DMS79 (cell line): ENCODE data around the gene MORC2.

Experiments
- DNase-seq: peaks from one replicate; lab custom pipeline; 2025; lab: John Stamatoyannopoulos, UW

The MORC2 gene

GRCh38 chr22:30949934-30950660 lies 18.5 kb downstream of the MORC2 start:
- no peak for DNase-seq

GRCh38 chr22:30948930-30949342 lies 19.6 kb downstream of the MORC2 start:
- DNase-seq, result no peak

DNA sequence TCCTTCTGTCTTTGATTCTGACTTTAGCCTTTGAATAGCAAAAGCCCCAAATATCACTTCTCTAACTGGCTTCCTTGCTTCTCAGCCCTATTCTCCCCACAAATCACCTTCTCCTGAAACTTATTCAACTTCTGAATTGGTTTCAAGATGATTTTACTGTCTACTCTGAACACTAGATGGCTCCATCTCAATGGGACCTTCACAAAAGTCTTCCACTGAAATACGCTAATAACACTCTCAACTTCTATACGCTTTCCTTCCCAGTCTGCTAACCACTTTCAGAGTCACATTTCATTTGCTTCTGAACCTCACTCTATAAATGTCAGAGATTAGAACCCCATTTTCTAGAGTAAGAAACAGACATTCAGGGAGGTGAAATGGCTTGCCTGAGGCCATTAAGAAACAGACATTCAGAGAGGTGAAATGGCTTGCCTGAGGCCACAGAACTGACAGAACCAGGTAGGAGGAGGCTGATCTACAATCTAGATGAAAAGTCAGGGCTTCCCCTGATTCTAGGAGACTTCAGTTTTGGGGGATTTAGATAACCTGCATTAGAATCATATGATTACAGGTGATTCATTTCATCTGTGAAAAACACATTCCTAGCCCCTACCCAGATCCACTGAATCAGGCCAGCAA lies 20.6 kb downstream of the MORC2 start:
- peak; percentile 7 for DNase-seq

DNA sequence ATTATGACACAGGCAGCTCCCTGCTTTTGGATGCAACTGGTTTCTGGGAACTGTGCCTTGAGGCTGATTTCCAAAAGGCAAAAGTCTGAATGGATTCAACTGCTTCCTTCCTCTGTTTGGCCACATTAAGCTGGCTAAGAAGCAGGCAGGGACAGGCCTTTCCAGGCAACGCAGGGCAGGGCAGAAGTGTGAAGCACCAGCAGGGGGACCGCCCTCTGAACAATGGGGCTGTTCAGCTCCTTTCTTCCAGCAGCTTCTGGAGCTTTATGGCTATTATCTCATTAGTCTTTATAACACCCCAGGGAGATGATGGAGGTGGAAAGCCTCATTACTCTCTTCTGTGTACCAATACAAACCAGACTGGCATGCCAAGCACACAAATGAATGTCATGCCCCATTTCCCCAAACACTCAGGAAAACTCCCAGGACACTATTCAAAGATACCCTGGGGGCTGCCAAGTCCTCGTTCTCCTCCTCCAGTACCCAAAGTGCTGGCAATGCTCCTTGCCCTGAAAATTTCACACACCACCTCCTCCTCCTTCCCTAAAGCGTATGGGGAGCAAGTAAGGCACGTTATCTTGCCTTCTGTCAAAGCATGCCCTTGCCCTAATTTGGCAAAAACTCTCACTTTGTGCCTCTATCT lies 21.3 kb downstream of the MORC2 start:
- DNase-seq, result peak; percentile 93

DNA sequence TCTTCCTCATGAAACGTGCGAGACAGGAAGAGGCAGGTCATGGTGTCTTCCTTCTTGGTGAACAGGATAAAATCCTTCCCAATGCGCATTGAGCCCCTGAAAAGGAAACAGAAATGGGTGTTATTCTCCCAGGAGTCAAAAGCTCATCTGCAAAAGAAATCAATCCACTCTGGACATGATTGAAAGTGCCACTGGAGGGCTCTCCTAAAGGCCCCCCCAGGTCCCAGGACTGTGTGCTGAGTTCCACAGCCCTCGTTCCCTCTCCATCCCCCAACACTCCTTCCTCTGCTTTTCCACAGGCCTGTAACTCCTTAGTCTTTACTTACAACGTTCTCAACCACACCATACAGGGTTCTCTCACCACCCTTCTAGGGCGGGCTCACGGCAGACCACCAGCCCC lies 22.2 kb downstream of the MORC2 start:
- DNase-seq, result no peak

DNA sequence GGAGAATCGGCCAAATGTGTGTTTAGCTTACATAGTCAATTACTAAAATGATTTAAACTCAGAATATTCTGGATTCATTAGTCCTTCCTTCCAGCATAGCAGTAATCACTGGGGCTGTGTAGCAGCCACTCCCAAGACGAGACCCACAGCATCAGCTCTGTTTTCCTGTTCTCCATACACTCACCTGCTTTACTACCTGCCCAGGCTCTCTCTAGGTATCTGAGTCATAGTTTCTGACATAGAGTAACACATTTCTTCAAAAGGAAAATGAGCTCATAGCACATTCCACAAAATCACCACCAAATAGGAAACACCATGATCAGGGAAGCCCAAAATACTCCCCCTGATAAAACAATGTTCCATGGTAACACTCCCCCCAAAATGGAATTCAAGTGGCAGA lies 22.9 kb downstream of the MORC2 start:
- no peak for DNase-seq

DNA sequence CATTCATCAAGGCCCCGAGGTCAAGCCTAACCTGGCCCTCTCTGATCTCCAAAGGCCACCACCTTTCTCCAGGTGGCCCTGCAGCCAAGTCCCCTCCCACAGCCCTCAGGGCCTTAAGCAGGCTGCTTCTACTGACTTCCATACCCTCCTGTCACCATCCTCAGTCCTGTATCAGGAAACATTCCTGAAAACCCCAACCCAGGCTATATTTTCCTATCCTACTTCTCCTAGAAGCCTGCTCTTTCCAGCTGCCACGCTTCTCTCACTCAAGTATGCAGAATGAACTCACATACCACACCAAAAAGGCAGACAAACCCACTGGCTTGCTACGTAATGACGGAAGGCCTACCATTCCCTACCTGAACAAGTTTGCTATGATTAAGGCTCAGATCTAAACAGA lies 23.6 kb downstream of the MORC2 start:
- no peak for DNase-seq

DNA sequence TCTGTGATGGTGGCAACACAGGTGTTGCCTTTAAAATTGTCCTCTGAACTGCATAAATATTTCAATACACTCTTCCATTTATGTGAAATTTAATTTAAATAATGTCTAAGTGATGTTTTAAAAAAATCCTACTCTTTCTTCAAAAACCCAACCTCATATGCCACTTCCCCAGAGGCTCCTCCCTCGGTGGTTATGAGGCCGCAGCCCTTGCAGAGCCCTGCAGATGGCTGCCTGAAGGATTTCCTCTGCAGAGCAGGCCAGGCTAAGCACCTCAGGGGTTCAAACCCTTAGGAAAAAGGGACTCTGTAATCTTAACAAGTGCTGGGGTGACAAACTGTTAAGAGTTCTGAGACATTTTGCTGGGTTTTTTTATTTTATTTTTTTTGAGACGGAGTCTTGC lies 25.2 kb downstream of the MORC2 start:
- DNase-seq, result no peak

DNA sequence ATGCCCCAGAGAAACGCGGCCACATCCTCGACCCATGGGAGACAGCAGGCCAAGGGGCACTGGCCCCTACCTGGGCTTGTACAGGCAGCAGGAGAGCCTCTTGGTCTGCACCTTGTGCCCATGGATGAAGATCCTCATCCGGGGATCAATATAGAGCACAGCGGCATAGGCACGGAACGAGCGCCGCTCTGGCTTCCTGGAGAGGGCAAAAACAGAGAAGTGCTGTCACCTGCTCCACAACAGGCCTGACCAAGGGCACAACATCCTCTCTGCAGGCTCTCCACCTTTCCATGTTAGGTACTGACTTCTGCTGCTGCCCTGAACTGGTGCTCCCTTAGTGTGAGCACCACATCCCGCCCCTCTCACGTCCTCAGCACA lies 27.2 kb downstream of the MORC2 start:
- no peak for DNase-seq

GRCh38 chr22:30940685-30941362 lies 27.8 kb downstream of the MORC2 start:
- no peak for DNase-seq

- DNase-seq, result no peak
These were observed 34.5 kb downstream of the MORC2 start for GRCh38 chr22:30934053-30934452.

DNA sequence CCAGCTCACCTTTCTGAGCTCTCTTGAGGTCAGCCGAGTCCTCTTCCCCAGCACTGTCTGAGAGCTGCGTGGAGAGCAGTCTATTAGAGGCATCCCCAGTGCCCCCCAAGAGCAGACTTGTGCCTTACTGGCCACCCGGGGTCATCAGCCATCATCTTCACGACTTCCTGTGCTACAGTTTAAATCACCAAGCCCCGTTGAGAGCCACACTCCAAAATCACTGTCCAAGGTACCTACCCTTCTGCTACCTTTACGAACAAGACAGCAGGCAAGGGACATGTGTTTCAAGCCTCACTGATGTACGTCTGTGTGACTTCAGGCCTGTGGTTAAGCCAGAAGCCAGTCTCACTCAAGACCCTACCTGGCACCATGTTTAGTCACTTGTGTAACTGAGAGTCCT lies 35.1 kb downstream of the MORC2 start:
- no peak for DNase-seq

DNA sequence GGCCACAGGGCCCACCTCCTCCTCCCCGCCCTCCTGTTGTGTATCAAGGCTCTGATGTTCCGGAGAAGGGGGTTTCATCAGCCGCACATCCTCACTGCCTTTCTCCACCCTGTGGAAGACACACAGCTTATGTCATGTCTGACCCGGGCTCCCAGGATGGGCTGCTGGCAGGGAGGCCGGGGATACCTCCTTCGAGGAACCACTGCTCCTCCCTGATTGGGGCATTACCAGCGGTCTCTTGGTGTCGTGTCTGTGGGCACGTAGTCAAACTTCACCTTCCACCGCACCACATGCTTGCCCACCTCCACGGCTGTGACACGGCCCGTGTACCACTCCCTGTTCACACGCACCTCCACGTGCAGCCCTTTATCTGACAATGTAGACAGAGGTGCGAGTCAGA lies 35.9 kb downstream of the MORC2 start:
- DNase-seq, result no peak

- no peak for DNase-seq
These were observed 36.9 kb downstream of the MORC2 start for GRCh38 chr22:30931541-30932300.

DNA sequence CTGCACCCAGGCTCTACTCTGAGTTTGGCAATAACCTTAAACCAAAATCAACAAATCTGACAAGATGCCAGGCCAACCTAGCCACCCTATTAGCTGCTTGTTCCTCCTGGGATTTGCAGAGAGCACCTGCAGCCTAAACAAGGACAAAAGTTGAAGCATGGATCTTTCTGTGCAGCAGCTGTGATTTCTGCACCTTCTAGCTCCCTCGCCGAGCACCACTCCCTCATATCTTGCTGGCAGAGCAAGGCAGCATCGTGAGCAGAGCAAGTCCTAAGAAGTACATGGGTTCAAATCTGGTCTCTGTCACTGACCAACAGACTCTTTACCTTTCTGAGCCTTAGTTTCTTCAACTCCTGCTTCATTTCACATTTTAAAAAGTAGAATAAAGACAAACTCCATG lies 38.3 kb downstream of the MORC2 start:
- no peak for DNase-seq

- no peak for DNase-seq
These were observed 40.2 kb downstream of the MORC2 start for GRCh38 chr22:30928401-30928800.

DNA sequence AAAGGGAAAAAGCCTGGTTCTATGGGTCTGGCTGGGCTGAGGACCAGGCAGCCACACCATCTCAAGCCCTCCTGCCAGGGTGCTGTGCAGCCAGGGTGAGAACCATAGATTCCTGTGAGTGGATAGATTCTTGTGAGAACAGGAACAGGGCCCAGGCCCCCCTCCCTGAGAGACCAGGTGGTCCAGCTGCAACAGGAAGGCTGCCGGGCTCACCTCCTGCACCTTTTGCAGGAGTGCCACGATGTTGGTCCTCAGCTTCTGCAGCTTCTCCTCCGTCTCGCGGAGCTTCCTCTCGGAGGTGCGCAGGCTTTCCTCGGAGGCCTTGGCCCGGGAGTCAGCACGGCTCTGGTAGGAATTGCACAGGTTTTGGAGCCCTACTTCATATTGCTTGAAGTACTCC lies 40.8 kb downstream of the MORC2 start:
- no peak for DNase-seq

DNA sequence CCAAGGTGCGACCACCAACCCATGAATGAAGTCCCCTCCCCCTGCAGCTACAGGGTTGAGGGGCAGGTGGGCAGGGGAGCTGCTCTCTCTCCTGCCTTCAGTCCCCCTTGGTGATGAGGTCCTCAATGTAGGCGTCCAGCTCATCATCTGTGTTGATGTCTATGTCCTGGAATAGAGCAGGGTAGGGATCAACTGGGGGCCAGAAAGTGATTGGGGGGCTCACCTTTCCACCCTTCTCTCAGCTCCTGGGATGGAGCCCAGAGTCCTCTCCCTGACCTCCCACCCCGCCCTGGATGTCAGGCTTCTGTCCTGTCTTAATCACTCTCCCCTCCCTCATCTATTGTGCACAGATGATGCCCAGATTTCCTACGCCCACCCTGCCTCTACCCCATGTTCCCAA lies 41.9 kb downstream of the MORC2 start:
- no peak for DNase-seq

GRCh38 chr22:30925667-30926066 lies 42.9 kb downstream of the MORC2 start:
- no peak for DNase-seq

DNA sequence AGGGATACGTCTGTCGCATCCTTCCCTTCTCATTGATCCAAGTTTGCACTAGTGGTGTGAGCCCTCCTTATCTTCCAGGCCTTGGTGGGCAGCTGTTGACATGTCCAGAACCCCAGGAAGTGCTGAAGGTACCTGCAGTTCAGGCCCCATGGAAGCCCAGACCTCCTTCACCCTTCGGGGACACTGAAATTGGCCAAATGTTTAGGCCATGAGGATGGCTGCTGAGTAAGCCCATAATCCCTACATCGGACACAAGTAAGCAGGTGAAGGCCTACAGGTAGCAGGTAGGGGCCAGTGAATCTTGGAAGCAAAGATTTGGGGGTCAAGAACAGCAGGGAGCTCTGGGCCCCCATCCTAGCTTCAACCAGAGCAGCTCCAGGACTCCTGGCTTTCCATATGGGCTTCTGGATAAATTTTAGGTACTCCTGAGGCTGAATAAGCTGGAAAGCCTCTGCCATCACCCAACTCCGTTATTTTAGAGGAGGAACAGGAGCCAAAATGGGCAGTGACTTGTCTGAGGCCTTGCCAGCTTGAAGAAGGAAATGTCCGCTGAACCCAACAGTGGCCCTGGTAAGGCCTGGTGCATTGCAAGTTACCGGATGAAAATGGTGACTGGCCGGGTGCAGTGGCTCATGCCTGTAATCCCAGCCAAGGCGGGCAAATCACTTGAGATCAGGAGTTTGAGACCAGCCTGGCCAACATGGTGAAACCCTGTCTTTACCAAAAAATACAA lies 45.2 kb downstream of the MORC2 start:
- DNase-seq, result no peak

GRCh38 chr22:30922151-30922611 lies 46.4 kb downstream of the MORC2 start:
- DNase-seq, result no peak
